NCI-H1417 (cell line): ENCODE measurements around the gene ESRRB.

Experiments
- DNase-seq, 3 experiments: peaks; one replicate each; lab custom pipeline; 2025; lab: John Stamatoyannopoulos, UW

Gene ESRRB

DNA sequence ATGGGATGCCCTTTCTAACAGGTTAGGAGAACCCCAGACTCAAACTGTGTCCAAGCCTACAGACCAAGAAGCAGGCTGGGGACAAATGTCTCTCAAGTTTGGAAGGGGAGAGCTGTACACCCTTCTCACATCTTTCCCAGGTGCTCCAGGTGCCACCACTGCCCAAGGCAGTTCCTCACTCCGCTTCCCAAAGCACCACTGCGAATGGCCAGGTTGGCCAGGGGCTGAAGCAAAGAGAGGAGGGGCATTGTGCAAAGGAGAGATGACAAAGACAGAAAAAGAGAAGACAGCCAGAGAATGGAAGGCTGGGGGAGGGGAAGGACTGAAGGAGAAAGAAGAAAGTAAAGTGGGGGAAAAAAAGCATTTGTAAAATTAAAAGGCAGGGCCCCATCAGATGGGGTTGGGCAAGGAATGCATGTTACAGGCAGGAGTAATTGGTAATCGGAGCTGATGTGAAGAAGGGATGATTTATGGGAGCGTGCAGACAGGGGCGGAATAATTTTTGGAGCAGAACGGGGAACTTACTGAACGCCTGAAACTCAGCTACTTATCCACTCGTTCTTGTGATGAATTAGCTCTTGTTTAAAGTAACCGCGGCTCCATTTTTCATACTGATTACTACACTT lies 165.8 kb downstream of the ESRRB start:
- DNase-seq: peak; percentile 39 to 82 (median 64)

DNA sequence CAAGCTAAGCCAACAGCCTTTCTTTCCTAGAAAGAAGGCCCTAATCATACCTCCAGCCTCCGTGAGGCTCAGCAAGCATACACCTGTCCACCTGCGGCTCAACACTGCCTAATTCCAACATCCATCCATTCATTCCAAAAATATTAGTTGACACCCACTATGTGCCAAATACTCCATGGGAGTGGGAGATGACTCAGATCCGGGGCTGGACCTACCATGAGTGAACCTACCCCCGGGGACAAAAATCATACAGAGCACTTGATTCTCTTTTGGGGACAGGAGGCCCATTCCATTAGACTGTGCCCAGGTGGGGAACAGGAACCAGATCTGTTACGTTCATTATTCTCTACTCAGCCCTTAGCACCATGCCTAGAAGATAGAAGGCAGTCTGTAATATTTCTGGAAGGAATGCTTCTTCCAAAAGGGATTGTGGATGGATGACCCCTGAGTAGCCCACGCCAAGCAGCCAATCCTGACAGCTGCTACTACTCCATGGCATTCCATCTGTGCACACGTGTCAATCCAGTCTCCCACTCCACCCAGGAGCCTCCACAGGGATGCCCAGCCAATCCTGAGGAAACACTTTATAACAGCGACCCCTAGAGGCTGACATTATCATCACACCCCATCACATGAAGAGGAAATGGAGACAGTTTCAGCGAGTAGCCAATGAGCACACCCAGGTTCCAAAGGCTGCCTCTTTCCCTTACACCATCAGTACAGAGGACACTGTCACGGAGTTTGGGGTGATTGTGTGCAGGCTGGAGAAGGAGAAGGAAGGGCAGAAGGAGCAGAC lies 170.7 kb downstream of the ESRRB start:
- peak in 2 of 3 experiments; percentile 58 to 65 for DNase-seq

DNA sequence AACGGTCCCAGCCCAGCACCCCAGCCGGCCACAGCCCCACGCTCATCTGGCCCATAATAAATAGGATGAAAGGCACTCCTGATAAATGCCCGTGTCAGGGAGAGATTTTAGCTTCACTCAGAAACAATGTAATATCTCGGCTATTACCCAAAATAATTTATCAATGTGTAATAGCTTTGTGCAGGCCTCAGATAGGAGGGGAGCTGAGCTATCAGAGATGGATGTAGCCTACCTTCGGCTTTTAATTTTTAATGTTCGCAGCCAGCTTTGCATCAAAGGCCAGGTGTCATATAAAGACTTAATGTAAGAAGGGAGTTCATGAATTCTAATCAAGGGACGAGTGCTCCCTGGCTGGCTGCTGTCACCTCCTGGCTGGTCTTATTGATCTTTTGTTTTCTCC lies 171.9 kb downstream of the ESRRB start:
- DNase-seq: no peak

DNA sequence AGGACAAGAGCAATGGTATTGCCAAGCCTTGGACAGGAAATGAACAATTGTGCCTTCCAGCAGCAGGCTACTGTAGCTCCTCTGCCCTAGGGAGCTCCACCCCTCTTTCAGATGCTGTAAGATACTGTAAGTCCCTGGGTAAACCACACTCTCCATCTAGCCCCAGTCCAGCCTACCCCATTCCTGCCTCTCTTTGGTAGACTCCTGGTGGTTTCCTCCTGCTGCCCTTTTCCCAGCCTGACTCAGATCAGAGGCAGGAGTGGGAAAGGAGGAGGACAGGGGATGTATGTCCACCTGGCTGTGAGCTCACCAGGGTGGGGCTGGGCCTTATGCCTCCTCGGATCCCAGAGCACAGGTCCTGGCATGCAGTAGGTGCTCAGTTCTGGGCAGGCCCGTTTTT lies 174.6 kb downstream of the ESRRB start:
- peak in 1 of 3 experiments; percentile 15 for DNase-seq

DNA sequence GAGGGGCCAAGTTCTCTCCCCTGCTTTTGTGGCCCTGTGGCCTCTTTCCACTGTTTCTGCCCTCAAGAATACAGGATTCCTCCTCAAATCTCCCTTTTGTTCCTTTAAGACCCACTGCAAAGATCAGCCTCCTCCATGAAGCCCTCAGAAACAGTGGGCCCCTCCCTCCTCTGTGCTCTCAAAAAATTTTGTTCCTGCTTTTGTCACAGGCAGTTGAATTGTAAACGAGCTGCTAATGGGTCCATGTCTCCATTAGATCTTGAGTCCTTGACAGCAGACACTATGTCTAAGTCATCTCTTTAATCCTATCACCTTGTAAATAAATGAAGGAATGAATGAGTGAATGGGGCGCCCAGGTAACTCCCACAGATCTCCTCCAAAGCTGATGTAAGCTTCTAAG lies 175.2 kb downstream of the ESRRB start:
- DNase-seq: no peak
